Immature natural killer cell (primary cell): ENCODE measurements around the gene AUTS2. TPM values are rescaled to one million over a fixed set of nuclear protein-coding genes. Genes with fewer than 3 reads are reported as not detected.
A peak's percentile ranks its signal among the peaks of the same experiment; 100 is the strongest.

Experiments
- DNase-seq, 3 donors: peaks; one replicate each; pipeline ENCODE4 v3.0.0; 2022; ENCODE audit warnings: mixed read lengths in 1 of 3
- H3K27ac Mint-ChIP-seq, 6 donors: one replicate each; pipeline ENCODE4 v1.8.0; 2020; ENCODE audit warnings: mixed read lengths in 6 of 6, mild to moderate bottlenecking in 5 of 6, inconsistent platforms in 4 of 6, moderate library complexity in 3 of 6
- H3K27me3 Mint-ChIP-seq, 3 donors: one replicate each; pipeline ENCODE4 v1.8.0; 2020 to 2021; ENCODE audit warnings: low read depth in 3 of 3, mild to moderate bottlenecking in 3 of 3, mixed read lengths in 3 of 3, moderate library complexity in 3 of 3, inconsistent platforms in 1 of 3
- H3K36me3 Mint-ChIP-seq, 3 donors: one replicate each; pipeline ENCODE4 v1.8.0; 2020; ENCODE audit warnings: mixed read lengths in 3 of 3, inconsistent platforms in 2 of 3, mild to moderate bottlenecking in 2 of 3
- H3K4me1 Mint-ChIP-seq, 2 donors: one replicate each; pipeline ENCODE4 v1.8.0; 2020; ENCODE audit warnings: inconsistent platforms in 2 of 2, mild to moderate bottlenecking in 2 of 2, mixed read lengths in 2 of 2, moderate library complexity in 1 of 2
- H3K4me3 Mint-ChIP-seq, 5 donors: one replicate each; pipeline ENCODE4 v1.8.0; 2020; ENCODE audit warnings: mild to moderate bottlenecking in 5 of 5, mixed read lengths in 5 of 5, inconsistent platforms in 3 of 5, moderate library complexity in 3 of 5
- H3K9me3 Mint-ChIP-seq, 6 donors: one replicate each; pipeline ENCODE4 v1.8.0; 2020; ENCODE audit warnings: mild to moderate bottlenecking in 6 of 6, mixed read lengths in 6 of 6, inconsistent platforms in 4 of 6, moderate library complexity in 3 of 6
- polyA plus RNA-seq, 3 donors: library from polyadenylated mRNA; unstranded; fragments of 300-500 nt; fragmentation: Illumina TruSeq; gene quantifications; one replicate each; pipeline ENCODE4 v1.2.3, GENCODE V29; 2021

The AUTS2 gene
- polyA plus RNA-seq, 3 donors from 2014 or later, result 1.9 to 17.6 (median 8.0) TPM

DNA sequence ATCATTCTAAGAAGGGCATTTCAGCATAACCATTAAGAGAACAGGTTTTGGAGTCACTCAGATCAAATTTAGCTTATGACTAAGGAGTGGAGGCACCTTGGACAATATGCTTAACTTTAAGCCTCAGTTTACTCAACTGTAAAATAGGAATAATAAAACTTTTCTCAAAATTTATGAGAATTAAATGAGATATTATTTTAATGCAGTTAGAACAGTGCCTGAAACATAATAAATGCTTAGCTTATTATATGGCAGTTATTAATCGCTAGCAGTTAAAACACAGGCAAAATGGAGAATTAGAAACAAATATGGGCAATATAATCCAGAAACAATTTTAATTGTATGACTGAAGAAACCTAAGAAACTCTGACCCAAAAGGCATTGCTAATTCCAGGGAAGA lies 2.9 kb upstream of the AUTS2 start:
- DNase-seq, result no peak
- H3K4me1 Mint-ChIP-seq, result peaks cover 6 to 7% of the 10 kb centered on the region in 2 donors
- H3K27ac Mint-ChIP-seq, result no peak overlapping the region
- H3K9me3 Mint-ChIP-seq, result no peaks in the 10 kb centered on the region
- peaks cover 8 to 17% (median 12%) of the 10 kb centered on the region in 3 donors for H3K27me3 Mint-ChIP-seq
- H3K36me3 Mint-ChIP-seq, result no peaks in the 10 kb centered on the region
- H3K4me3 Mint-ChIP-seq, result peak overlapping the region in 1 of 5 donors; percentile 45

DNA sequence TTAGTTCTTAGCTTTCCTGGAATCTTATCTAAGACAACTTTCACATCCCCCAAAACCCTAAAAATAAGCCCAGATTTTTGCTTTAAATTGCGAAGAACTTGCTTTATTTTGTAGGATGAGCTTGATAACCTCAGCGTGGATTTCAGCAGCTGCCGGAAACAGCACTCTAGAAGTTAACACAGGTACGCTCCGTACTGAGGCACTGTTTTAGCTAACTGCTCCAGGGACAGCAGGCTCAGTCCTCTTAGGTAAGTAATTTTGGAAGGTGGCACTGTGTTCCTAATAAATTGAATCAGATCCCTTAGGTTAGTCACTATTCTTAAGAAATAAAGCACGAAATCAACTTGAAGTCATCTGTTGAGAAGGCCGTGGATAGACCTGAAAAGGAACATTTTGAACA lies 2.2 kb upstream of the AUTS2 start:
- Mint-ChIP-seq H3K9me3 (no peaks in the 10 kb centered on the region), H3K36me3 (no peaks in the 10 kb centered on the region), H3K27me3 (peaks cover 8 to 14% (median 12%) of the 10 kb centered on the region in 3 donors), H3K4me1 (peaks cover 6 to 7% of the 10 kb centered on the region in 2 donors), H3K27ac (peak overlapping the region in 1 of 6 donors; percentile 6), H3K4me3 (peak overlapping the region in 4 of 5 donors; percentile 27 to 90 (median 62))
- no peak for DNase-seq

DNA sequence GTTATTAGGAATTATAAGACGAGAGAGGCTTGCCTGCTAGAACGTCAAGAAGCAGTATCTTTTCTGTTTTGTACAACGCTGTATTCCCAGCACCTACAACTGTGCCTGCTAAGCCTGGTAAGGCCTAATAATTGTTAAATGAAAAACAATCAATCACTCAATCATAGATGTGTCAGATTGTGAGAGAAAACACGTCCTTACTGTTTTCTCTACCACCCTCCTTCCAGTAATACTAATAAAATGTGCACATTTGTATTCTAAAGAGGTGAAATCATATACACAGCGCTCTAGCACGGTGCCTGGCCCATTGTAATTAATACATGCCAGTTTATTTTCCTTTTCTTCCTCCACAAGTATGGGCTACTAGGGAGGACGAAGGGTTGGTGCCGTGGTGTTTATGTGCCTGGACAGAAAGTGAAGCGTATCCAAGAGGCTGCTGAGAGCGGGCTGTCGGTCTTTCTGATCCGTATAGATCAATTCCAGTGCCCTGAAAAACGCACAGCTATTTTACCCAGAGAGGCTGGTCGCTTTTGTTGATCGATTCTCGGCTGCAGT lies 1.5 kb upstream of the AUTS2 start:
- no peaks in the 10 kb centered on the region for H3K36me3 Mint-ChIP-seq
- H3K4me3 Mint-ChIP-seq, result peak overlapping the region; percentile 86 to 91 (median 90)
- peaks cover 8 to 13% (median 12%) of the 10 kb centered on the region in 3 donors for H3K27me3 Mint-ChIP-seq
- no peak for DNase-seq
- peaks cover 6 to 7% of the 10 kb centered on the region in 2 donors for H3K4me1 Mint-ChIP-seq
- H3K9me3 Mint-ChIP-seq, result no peaks in the 10 kb centered on the region
- H3K27ac Mint-ChIP-seq, result peak overlapping the region; percentile 77 to 95 (median 84)

DNA sequence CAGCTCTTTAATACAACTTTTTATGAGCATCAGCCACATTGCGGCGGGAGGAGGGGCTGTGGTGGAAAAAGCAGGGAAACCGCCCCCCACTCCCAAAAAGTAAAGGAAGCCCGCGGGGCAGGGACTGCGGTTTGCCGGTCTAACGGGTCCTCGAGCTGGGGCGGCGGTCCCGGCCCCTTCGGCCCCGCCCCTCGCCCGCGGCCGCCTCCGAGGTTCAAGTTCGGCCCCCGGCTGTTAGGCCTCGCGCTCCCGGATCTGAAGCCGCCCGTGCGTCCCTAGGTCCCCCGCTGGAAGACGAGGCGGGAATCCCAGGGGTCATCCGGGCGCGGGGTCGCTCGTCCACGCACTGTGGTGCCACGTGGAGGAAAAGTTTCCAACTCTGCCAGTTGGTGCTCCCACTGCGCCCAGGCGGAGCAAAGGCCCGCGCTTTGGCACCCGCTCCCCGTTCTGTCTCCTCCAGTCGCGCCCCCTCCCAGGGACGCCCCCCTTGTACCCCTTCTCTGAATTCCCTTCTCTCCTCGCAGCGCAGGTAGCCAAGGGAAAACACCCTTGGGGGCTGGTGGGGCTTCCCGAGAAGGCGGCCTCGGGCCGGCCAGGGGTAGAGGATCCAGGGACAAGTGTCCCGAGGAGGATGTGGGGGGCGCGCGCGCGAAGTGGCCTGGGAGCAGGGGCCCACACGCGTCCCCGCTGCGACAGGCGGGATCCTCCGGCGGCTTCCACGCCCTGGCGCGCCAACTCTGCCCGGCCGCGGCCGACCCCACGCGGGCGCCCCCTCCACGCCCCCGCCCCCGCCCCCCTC lies 798 bp upstream of the AUTS2 start:
- Mint-ChIP-seq H3K36me3 (no peaks in the 10 kb centered on the region), H3K4me3 (peak overlapping the region; percentile 87 to 92 (median 91)), H3K9me3 (no peaks in the 10 kb centered on the region), H3K4me1 (peaks cover 6 to 7% of the 10 kb centered on the region in 2 donors), H3K27me3 (peaks cover 8 to 13% (median 12%) of the 10 kb centered on the region in 3 donors), H3K27ac (peak overlapping the region; percentile 77 to 95 (median 84))
- peak; percentile 35 to 39 (median 38) for DNase-seq

DNA sequence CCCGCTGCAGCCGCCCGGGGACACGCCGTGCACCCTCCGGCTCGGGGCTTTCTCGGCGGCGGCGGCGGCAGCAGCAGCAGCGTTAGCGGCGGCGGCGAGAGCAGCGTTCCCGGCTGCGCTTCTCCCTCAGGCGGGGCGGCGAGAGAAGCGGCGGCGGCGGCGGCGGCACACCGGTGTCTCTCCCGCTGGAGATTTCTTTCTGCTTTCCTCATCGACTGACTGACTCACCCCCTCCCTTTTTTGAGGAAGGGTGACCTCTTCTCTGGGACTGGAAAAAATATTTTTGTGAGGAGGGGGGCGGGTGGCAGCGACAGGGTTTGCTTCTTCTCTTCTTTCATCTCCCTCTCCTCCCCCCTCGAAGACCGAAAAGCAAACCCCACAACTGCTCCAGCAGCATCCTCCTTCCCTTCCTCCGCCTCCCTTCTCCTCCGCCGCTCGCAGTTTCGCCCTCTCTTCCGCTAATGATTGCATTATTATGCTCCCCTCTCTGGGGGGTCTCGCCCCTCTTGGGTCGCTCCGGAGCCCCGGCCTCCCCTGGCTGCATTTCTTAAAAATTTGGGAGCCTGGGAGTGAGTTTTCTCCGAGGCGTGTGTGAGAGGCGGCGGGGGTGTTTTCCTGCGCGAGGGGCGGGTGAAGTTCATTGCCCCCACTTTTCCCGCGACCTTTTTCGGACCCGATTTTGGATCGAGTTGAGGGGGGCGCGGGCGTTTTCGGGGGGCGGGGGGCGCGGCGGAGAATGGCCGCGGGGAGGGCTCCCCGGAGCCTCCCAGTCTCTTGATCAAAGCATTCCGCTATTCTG lies 411 bp downstream of the AUTS2 start:
- H3K4me3 Mint-ChIP-seq, result peak overlapping the region in 4 of 5 donors; percentile 86 to 95 (median 92)
- DNase-seq, result peak in 1 of 3 donors; percentile 12
- no peaks in the 10 kb centered on the region for H3K9me3 Mint-ChIP-seq
- no peaks in the 10 kb centered on the region for H3K36me3 Mint-ChIP-seq
- H3K27me3 Mint-ChIP-seq, result peaks cover 8 to 13% (median 12%) of the 10 kb centered on the region in 3 donors
- peaks cover 6 to 7% of the 10 kb centered on the region in 2 donors for H3K4me1 Mint-ChIP-seq
- peak overlapping the region in 5 of 6 donors; percentile 76 to 90 (median 81) for H3K27ac Mint-ChIP-seq

DNA sequence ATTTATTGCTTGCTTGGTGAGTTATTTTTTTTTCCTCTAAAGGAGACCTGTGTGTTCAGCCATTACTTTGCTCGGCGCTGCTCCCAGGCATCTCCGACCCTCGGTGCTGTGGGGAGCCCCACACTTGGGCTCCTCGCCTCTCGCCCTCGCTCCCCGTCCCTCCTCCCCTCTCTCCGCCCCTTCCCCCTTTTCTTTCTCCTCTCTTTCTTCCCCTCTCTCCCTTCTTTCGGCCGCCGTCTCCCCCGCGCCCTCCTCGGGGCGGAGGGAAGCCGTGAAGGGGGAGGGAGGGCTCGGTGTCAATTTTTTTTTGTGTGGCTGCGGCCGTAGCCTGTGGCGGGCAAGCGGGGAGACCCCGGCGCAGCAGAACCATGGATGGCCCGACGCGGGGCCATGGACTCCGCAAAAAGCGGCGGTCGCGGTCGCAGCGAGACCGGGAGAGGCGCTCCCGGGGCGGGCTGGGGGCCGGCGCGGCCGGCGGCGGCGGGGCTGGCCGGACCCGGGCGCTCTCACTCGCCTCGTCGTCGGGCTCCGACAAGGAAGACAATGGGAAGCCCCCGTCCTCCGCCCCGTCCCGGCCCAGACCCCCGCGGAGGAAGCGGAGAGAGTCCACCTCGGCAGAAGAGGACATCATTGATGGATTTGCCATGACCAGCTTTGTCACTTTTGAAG lies 1.1 kb downstream of the AUTS2 start:
- no peaks in the 10 kb centered on the region for H3K36me3 Mint-ChIP-seq
- H3K4me1 Mint-ChIP-seq, result peaks cover 6 to 7% of the 10 kb centered on the region in 2 donors
- peak overlapping the region in 5 of 6 donors; percentile 76 to 90 (median 81) for H3K27ac Mint-ChIP-seq
- H3K27me3 Mint-ChIP-seq, result peaks cover 8 to 13% (median 12%) of the 10 kb centered on the region in 3 donors
- no peaks in the 10 kb centered on the region for H3K9me3 Mint-ChIP-seq
- peak; percentile 16 to 30 (median 29) for DNase-seq
- H3K4me3 Mint-ChIP-seq, result peak overlapping the region in 4 of 5 donors; percentile 89 to 95 (median 92)

GRCh38 chr7:69599955-69600709 lies 1.9 kb downstream of the AUTS2 start:
- Mint-ChIP-seq H3K36me3 (no peaks in the 10 kb centered on the region), H3K9me3 (no peaks in the 10 kb centered on the region), H3K27me3 (peaks cover 8 to 13% (median 12%) of the 10 kb centered on the region in 3 donors), H3K4me1 (peaks cover 6 to 7% of the 10 kb centered on the region in 2 donors), H3K4me3 (peak overlapping the region in 3 of 5 donors; percentile 89 to 95 (median 93)), H3K27ac (peak overlapping the region in 4 of 6 donors; percentile 41 to 84 (median 67))
- peak; percentile 13 to 35 (median 25) for DNase-seq

DNA sequence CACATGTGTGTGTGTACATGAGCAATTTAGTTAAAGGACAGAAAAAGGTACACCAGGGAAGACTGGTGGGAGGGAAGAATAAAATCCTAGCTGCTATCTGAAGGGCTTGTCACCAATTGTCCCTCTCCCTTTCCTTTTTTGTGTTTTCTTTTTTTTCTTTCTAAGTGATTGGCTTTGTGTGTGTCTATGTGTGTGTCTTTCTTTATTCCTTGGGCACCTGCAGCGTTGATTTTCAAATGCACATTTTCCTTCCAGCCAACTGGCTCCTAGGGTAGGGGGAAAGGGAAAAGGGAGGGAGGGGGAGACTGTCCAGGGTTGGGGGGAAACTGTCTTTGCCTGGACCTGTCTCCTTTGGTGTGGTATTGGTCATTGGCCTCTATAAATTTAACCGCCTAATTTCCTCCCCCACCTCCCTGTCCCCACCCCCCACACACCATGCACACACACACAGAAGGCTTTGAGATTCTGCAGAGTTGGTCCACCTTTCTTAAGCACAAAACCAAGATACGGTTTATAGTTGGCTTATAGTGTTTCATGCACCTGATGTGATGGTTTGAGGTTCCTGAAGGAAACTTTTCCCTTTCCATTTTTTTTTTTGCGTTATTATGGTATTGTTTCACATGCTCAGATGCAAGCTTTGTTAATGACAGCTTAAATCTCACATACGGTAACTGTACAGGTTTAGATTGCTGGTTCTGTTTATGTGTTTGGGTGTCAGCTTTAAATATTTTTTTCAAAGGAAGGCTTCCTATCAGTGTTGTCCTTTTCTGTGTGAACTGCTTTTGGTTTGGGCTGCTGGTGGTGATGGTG lies 2.6 kb downstream of the AUTS2 start:
- Mint-ChIP-seq H3K4me3 (peak overlapping the region in 3 of 5 donors; percentile 70 to 93 (median 89)), H3K9me3 (no peaks in the 10 kb centered on the region), H3K27ac (peak overlapping the region in 1 of 6 donors; percentile 17), H3K27me3 (peaks cover 8 to 13% (median 12%) of the 10 kb centered on the region in 3 donors), H3K36me3 (no peaks in the 10 kb centered on the region), H3K4me1 (peaks cover 6 to 7% of the 10 kb centered on the region in 2 donors)
- DNase-seq, result no peak

GRCh38 chr7:69602522-69602921 lies 4.2 kb downstream of the AUTS2 start:
- no peaks in the 10 kb centered on the region for H3K9me3 Mint-ChIP-seq
- H3K36me3 Mint-ChIP-seq, result peaks cover 0 to 3% (median 0%) of the 10 kb centered on the region in 3 donors
- H3K27me3 Mint-ChIP-seq, result peaks cover 7 to 12% (median 11%) of the 10 kb centered on the region in 3 donors
- peaks cover 0 to 2% of the 10 kb centered on the region in 2 donors for H3K4me1 Mint-ChIP-seq
- no peak overlapping the region for H3K27ac Mint-ChIP-seq
- H3K4me3 Mint-ChIP-seq, result no peak overlapping the region
- DNase-seq, result no peak

GRCh38 chr7:69603351-69603750 lies 5.1 kb downstream of the AUTS2 start:
- H3K9me3 Mint-ChIP-seq, result no peaks in the 10 kb centered on the region
- H3K27me3 Mint-ChIP-seq, result peaks cover 8 to 12% (median 11%) of the 10 kb centered on the region in 3 donors

GRCh38 chr7:69603937-69604494 lies 5.7 kb downstream of the AUTS2 start:
- no peak overlapping the region for H3K4me3 Mint-ChIP-seq
- peaks cover 0 to 3% (median 0%) of the 10 kb centered on the region in 3 donors for H3K36me3 Mint-ChIP-seq
- H3K4me1 Mint-ChIP-seq, result peaks cover 0 to 2% of the 10 kb centered on the region in 2 donors
- no peak overlapping the region for H3K27ac Mint-ChIP-seq
- peak; percentile 46 to 53 (median 48) for DNase-seq
- no peaks in the 10 kb centered on the region for H3K9me3 Mint-ChIP-seq
- peaks cover 10 to 12% (median 11%) of the 10 kb centered on the region in 3 donors for H3K27me3 Mint-ChIP-seq

More at GRCh38 chr7:69603351-69603750, 5.1 kb downstream of the AUTS2 start:
- Mint-ChIP-seq H3K27ac (no peak overlapping the region), H3K4me1 (peaks cover 0 to 2% of the 10 kb centered on the region in 2 donors), H3K36me3 (peaks cover 0 to 3% (median 0%) of the 10 kb centered on the region in 3 donors), H3K4me3 (no peak overlapping the region)
- no peak for DNase-seq
